Neutrophil (primary cell): ENCODE data around the gene TMEFF2.

ENCODE experiments used
- H3K27ac ChIP-seq: fragments of 200-600 bp; sonication (generic); 2 replicates; pipeline ENCODE4 v1.5.1; 2016; ENCODE audit warnings: mild to moderate bottlenecking, moderate library complexity
- H3K27me3 ChIP-seq: fragments of 200-600 bp; sonication (generic); 2 replicates; pipeline ENCODE4 v1.6.0; 2016; ENCODE audit warnings: mild to moderate bottlenecking
- H3K36me3 ChIP-seq: fragments of 200-600 bp; sonication (generic); 2 replicates; pipeline ENCODE4 v1.5.1; 2017
- H3K4me1 ChIP-seq, 2 experiments: fragments of 200-600 bp in 1 of 2; sonication (generic) in 1 of 2; 1 replicate in 1 of 2; 2 replicates in 1 of 2; pipeline versions ENCODE4 v1.5.1 to v1.6.1; 2013 to 2016; ENCODE audit warnings: low read depth in 1 of 2, low read length in 1 of 2, mild to moderate bottlenecking in 1 of 2, moderate library complexity in 1 of 2; ENCODE audit not compliant: control insufficient read depth in 1 of 2, insufficient read depth in 1 of 2
- H3K4me3 ChIP-seq, 2 experiments: fragments of 200-600 bp in 1 of 2; sonication (generic) in 1 of 2; 1 replicate in 1 of 2; 2 replicates in 1 of 2; pipeline ENCODE4 v1.5.1; 2013 to 2016; ENCODE audit warnings: low read depth in 1 of 2, low read length in 1 of 2, mild to moderate bottlenecking in 1 of 2, moderate library complexity in 1 of 2
- H3K9me3 ChIP-seq: fragments of 200-600 bp; sonication (generic); 2 replicates; pipeline ENCODE4 v1.5.1; 2016
- TF ChIP-seq, protein P1 (sequence below): fragments of 200-600 bp; sonication (generic); IDR thresholded peaks from 2 replicates; pipeline ENCODE4 v1.5.1; 2016; ENCODE audit warnings: antibody characterized with exemption

TMEFF2 gene

DNA sequence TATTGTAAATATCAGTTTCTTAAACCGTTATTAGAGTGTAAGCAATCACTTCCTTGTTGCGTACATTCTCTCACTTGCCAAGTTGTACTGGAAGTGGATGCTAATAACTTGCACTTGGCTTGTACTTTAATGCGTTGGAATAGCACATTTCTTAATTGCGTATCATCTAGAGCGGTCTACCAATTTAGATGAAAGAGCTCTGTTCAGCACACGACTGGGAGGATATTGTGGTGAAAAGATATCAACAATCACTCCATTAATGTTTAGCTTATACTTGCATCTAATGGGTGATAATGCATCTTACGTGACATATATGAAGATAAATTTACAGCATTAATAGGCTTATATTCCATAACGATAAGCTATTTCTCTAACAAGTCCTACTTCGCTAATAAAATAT is 11.7 kb upstream of the TMEFF2 start:
- no peaks in the 10 kb centered on the region for H3K36me3 ChIP-seq
- no peaks in the 10 kb centered on the region for H3K27me3 ChIP-seq
- H3K4me3 ChIP-seq, result no peak overlapping the region
- H3K27ac ChIP-seq, result no peak overlapping the region
- TF ChIP-seq, protein P1, sequence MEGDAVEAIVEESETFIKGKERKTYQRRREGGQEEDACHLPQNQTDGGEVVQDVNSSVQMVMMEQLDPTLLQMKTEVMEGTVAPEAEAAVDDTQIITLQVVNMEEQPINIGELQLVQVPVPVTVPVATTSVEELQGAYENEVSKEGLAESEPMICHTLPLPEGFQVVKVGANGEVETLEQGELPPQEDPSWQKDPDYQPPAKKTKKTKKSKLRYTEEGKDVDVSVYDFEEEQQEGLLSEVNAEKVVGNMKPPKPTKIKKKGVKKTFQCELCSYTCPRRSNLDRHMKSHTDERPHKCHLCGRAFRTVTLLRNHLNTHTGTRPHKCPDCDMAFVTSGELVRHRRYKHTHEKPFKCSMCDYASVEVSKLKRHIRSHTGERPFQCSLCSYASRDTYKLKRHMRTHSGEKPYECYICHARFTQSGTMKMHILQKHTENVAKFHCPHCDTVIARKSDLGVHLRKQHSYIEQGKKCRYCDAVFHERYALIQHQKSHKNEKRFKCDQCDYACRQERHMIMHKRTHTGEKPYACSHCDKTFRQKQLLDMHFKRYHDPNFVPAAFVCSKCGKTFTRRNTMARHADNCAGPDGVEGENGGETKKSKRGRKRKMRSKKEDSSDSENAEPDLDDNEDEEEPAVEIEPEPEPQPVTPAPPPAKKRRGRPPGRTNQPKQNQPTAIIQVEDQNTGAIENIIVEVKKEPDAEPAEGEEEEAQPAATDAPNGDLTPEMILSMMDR, result no peak
- H3K4me1 ChIP-seq, result no peaks in the 10 kb centered on the region
- no peaks in the 10 kb centered on the region for H3K9me3 ChIP-seq

DNA sequence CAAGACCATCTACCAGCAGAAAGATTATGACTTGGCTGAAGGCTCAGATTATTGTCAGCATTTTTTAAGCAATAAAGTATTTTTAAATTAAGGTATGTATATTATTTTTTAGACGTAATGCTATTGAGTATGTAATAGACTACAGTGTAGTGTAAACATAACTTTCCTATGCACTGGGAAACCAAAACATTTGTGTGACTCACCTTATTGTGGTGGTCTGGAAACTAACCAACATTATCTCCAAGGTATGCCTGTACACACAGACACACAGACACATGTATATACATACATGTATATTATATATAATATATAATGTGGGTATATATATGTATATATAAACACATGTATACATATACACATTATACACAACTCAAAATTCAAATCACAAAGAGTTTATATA is 9.1 kb upstream of the TMEFF2 start:
- Histone ChIP-seq H3K4me1 (no peaks in the 10 kb centered on the region), H3K36me3 (no peaks in the 10 kb centered on the region), H3K9me3 (no peaks in the 10 kb centered on the region), H3K27ac (no peak overlapping the region), H3K4me3 (no peak overlapping the region), H3K27me3 (peaks cover 10% of the 10 kb centered on the region)
- TF ChIP-seq, protein P1, result no peak

DNA sequence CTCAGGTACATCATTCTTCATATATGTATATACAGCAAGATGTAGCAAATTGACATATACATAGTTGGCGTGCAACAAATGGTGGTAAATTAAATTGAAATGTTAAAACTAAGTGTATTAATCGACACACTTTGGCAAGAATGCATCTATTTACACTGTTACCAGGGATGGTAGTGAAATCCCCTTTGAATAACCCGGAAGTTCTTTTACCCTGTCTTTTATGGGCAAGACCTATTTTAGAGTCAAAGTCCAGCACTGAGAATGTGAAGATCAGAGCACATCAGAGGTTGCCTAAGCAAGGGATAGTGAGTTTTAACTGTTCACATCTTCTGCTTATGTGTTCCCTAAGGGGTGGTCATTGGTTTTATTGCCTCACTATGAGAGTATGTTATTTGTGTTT is 7.6 kb upstream of the TMEFF2 start:
- Histone ChIP-seq H3K4me1 (no peaks in the 10 kb centered on the region), H3K4me3 (no peak overlapping the region), H3K27me3 (peaks cover 25% of the 10 kb centered on the region), H3K9me3 (no peaks in the 10 kb centered on the region), H3K27ac (no peak overlapping the region), H3K36me3 (no peaks in the 10 kb centered on the region)
- TF ChIP-seq, protein P1, result no peak

DNA sequence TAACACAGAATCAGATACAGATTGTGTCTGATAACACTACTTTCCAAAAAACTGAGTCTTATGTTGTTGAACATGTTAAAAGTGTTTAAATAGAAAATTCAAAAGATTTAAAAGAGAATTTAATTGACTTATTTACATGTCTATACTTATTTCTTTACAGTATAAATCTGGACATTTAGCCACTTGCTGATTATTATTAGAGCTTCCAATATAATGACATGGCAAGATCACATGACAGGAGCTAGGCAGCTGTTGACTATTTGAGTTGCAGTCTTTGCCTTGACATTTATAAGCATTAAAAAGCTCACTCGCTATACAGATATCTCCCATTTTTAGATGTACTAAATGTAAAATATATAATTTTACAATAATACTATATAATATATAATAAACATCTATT is 6.4 kb upstream of the TMEFF2 start:
- TF ChIP-seq, protein P1, result no peak
- Histone ChIP-seq H3K27me3 (peaks cover 37% of the 10 kb centered on the region), H3K4me3 (no peak overlapping the region), H3K36me3 (no peaks in the 10 kb centered on the region), H3K9me3 (no peaks in the 10 kb centered on the region), H3K4me1 (no peaks in the 10 kb centered on the region), H3K27ac (no peak overlapping the region)

- Histone ChIP-seq H3K27ac (no peak overlapping the region), H3K27me3 (peaks cover 75% of the 10 kb centered on the region), H3K4me1 (peaks cover 9 to 21% of the 10 kb centered on the region in 2 experiments), H3K36me3 (no peaks in the 10 kb centered on the region), H3K4me3 (no peak overlapping the region), H3K9me3 (no peaks in the 10 kb centered on the region)
- TF ChIP-seq, protein P1, result no peak
These were observed 2.6 kb upstream of the TMEFF2 start for GRCh38 chr2:192197357-192197756.
